Rectal smooth muscle tissue (tissue), 1 donor: ENCODE data around the gene B3GAT2.

Source experiments
- H3K27ac ChIP-seq: one replicate; pipeline ENCODE4 v1.7.0; 2013; ENCODE audit warnings: low read depth, low read length, inconsistent platforms
- H3K27me3 ChIP-seq: one replicate; pipeline ENCODE4 v1.7.0; 2013; ENCODE audit warnings: low read length; ENCODE audit not compliant: control insufficient read depth, insufficient read depth
- H3K36me3 ChIP-seq: one replicate; pipeline ENCODE4 v1.7.0; 2013; ENCODE audit warnings: low read length; ENCODE audit not compliant: control insufficient read depth, insufficient read depth
- H3K4me1 ChIP-seq: one replicate; pipeline ENCODE4 v1.7.0; 2013; ENCODE audit warnings: low read length; ENCODE audit not compliant: control insufficient read depth, insufficient read depth
- H3K4me3 ChIP-seq: one replicate; pipeline ENCODE4 v1.7.0; 2013; ENCODE audit warnings: low read length
- H3K9ac ChIP-seq: one replicate; pipeline ENCODE4 v1.7.0; 2013; ENCODE audit warnings: low read length

B3GAT2 gene

GRCh38 chr6:70823651-70824050 is 133.2 kb downstream of the B3GAT2 start:
- H3K27ac ChIP-seq: no peak overlapping the region
- H3K36me3 ChIP-seq: no peaks in the 10 kb centered on the region
- no peaks in the 10 kb centered on the region for H3K4me1 ChIP-seq
- no peak overlapping the region for H3K9ac ChIP-seq
- no peak overlapping the region for H3K4me3 ChIP-seq
- H3K27me3 ChIP-seq: no peaks in the 10 kb centered on the region

DNA sequence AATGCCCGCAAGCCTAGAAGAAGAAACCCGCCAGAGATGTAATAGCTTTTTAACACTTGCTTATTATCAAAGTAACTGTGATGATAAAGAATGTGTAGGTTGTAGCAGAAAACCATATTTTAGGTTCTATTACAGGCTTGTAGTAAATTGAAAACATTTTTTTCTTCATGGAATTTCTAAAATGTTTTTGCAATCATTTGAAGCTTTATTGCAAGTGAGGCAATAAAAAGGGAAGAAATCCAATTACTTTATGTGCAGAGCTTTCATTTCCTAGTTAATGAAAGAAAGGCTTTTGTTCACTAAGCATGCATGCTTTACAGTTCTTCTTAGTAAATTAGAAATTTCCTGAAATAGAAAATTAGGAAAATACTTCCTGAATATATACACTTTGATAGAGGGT is 135.1 kb downstream of the B3GAT2 start:
- Histone ChIP-seq H3K9ac (no peak overlapping the region), H3K4me1 (no peaks in the 10 kb centered on the region), H3K27me3 (no peaks in the 10 kb centered on the region), H3K36me3 (no peaks in the 10 kb centered on the region), H3K27ac (no peak overlapping the region), H3K4me3 (no peak overlapping the region)

DNA sequence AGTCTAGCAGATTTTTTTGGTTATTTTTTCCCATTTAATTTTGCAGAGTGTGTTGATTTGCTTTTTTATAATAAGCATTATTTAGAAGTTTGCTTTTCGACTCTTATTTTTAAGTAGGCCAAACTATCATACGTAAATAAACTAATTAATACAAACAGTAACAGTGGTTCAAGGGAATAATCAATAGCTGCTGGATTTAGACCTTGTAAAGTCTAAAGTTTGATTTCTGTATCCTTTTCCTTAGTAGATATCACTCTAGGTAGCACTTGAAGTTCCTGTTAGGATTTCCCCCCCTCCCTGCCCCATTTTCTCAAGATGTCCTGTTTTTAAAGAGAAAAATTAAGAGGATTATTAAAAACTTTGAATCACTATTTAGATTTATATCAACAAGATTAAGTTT is 136.1 kb downstream of the B3GAT2 start:
- no peak overlapping the region for H3K9ac ChIP-seq
- H3K27me3 ChIP-seq: no peaks in the 10 kb centered on the region
- H3K4me3 ChIP-seq: no peak overlapping the region
- H3K27ac ChIP-seq: no peak overlapping the region
- H3K36me3 ChIP-seq: no peaks in the 10 kb centered on the region
- no peaks in the 10 kb centered on the region for H3K4me1 ChIP-seq

DNA sequence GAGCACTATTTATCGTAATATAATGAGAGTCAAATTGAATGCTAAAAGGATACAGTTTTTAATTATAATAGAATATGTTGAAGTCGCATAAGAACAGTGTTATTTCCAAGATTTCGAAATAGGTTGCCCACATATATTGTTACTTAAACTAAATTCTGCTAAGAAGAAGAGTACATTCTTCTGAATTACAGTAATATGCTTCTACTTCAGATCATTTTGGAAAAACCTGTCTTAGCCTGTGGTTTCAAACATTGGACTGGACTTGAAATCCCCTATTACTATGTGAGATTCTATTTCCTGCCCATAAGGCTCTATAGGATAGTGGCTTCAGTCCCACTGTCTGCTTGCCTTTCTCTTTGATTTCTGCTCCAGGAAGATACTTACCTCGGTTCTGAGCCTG is 137.2 kb downstream of the B3GAT2 start:
- H3K27ac ChIP-seq: no peak overlapping the region
- H3K27me3 ChIP-seq: no peaks in the 10 kb centered on the region
- no peak overlapping the region for H3K4me3 ChIP-seq
- no peaks in the 10 kb centered on the region for H3K4me1 ChIP-seq
- no peaks in the 10 kb centered on the region for H3K36me3 ChIP-seq
- no peak overlapping the region for H3K9ac ChIP-seq

- Histone ChIP-seq H3K4me1 (no peaks in the 10 kb centered on the region), H3K36me3 (peaks cover 2% of the 10 kb centered on the region), H3K27me3 (no peaks in the 10 kb centered on the region), H3K4me3 (no peak overlapping the region), H3K9ac (no peak overlapping the region), H3K27ac (no peak overlapping the region)
Observed at GRCh38 chr6:70813885-70814284, 143.0 kb downstream of the B3GAT2 start.

- no peaks in the 10 kb centered on the region for H3K4me1 ChIP-seq
- H3K27me3 ChIP-seq: no peaks in the 10 kb centered on the region
- no peak overlapping the region for H3K9ac ChIP-seq
- H3K4me3 ChIP-seq: no peak overlapping the region
- H3K27ac ChIP-seq: no peak overlapping the region
- H3K36me3 ChIP-seq: peaks cover 2% of the 10 kb centered on the region
Observed at GRCh38 chr6:70811788-70812187, 145.1 kb downstream of the B3GAT2 start.
